Endothelial cell of umbilical vein (primary cell): ENCODE measurements around the gene ERRFI1.

Experiments
- EZH2 ChIP-seq: IDR thresholded peaks from 2 replicates; pipeline ENCODE4 v1.6.1; 2012; ENCODE audit warnings: borderline replicate concordance, low read depth, mild to moderate bottlenecking, moderate library complexity, low read length, inconsistent platforms; ENCODE audit not compliant: severe bottlenecking
- MAX ChIP-seq: IDR thresholded peaks from 2 replicates; pipeline ENCODE4 v1.6.1; 2011; ENCODE audit not compliant: insufficient read depth, insufficient read length
- POLR2AphosphoS5 ChIP-seq: IDR thresholded peaks from 2 replicates; pipeline ENCODE4 v1.6.1; 2012; ENCODE audit warnings: low read depth, mild to moderate bottlenecking, control low read depth, low read length, moderate library complexity; ENCODE audit not compliant: insufficient read depth
- TF ChIP-seq, protein P1 (sequence below), 2 donors: IDR thresholded peaks; 1 replicate in 1 of 2; 2 replicates in 1 of 2; pipeline ENCODE4 v1.5.1; 2011; ENCODE audit warnings: low read length in 2 of 2, mild to moderate bottlenecking in 2 of 2, moderate library complexity in 2 of 2, control low read depth in 1 of 2, inconsistent platforms in 1 of 2, low read depth in 1 of 2; ENCODE audit not compliant: insufficient read depth in 1 of 2; ENCODE audit errors: extremely low read depth in 1 of 2

DNA sequence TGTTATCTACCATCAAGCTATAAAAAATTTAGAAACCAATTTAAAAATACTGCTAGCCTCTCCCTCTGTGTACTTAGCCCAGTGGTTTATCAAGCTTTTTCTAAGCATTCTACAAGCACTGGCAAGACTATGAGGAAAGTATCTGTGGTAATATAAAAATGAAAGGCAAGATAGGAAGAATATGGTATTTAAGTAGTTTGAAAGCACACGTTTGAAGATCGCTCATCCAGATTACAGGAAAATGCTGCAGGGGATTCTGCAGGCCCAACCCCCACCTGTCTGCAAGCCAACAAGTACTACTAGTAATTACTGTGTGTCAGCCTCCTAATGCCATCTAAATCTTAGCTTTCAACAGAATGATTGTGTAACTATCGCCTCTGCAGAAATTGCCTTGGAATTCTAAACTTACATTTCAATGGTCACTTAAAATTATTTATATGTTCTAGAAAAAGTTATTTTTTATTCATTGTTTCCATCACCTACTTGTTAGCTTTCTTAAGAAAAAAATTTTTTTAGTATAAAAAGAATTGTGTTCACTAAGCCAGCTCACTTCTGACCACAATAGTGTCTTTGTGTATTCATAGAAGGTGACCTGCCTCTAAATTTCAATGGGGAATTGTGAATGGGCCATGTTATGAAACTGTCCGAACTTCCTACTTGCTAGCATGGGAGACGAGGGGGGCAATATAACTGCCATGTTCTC lies 8.5 kb downstream of the ERRFI1 start:
- TF ChIP-seq MAX (no peak), EZH2 (no peak), POLR2AphosphoS5 (no peak)
- TF ChIP-seq, protein P1, sequence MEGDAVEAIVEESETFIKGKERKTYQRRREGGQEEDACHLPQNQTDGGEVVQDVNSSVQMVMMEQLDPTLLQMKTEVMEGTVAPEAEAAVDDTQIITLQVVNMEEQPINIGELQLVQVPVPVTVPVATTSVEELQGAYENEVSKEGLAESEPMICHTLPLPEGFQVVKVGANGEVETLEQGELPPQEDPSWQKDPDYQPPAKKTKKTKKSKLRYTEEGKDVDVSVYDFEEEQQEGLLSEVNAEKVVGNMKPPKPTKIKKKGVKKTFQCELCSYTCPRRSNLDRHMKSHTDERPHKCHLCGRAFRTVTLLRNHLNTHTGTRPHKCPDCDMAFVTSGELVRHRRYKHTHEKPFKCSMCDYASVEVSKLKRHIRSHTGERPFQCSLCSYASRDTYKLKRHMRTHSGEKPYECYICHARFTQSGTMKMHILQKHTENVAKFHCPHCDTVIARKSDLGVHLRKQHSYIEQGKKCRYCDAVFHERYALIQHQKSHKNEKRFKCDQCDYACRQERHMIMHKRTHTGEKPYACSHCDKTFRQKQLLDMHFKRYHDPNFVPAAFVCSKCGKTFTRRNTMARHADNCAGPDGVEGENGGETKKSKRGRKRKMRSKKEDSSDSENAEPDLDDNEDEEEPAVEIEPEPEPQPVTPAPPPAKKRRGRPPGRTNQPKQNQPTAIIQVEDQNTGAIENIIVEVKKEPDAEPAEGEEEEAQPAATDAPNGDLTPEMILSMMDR (IDR thresholded peaks at IDR 0.05; ENCODE audit: extremely low read depth in 1 of 2, insufficient read depth in 1 of 2, low read depth in 1 of 2, low read length in 2 of 2) = no peak
